GM21737 (cell line): ENCODE data around the gene SLC7A11.
A peak's percentile ranks its signal among the peaks of the same experiment; 100 is the strongest.

Experiments
- ATAC-seq: cut with Tn5 transposase; IDR thresholded peaks from one replicate; pipeline ENCODE4 v1.9.1; 2021; ENCODE audit warnings: mild to moderate bottlenecking, moderate library complexity; ENCODE audit not compliant: unreplicated experiment

Gene SLC7A11

DNA sequence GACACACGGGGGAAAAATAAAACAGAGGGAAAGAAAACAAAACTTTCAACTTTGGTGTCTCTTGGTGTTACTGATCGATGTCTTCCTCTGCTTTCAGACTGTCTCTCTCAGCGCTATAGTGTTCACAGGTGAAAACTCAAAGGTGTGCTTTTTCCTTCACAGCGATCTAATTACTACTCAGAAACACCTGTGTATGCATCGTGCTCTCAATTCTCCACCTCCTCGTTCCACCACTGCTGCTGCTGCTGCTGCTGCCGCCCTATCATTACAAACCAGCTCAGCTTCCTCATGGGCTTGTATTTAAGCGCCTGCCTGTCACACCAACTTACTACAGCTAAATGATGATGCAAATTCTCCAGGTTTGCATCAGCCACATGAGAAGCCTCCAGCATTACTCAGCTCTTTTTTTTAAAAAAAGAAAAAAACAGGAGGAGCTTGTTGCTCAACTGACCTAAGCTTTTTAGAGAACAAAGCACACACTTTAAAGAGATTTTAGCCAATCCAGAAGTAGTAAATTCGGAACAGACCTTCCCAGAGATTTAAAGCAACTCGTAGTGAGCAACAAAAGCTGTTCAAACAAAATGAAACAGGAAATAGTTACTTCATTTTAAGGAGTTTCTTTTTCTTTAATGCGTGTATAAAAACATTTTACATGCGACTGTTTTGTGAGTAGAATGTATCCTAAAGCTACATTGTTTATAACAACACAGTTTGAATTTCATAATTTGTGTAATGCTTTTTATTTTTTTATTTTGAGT lies at the start of gene SLC7A11:
Gene SLC7A11 (minus strand): TSS at position 274 of the 758 bp plus-strand sequence. CDS start 280 bp downstream, outside the sequence.
- ATAC-seq, result peak; percentile 97

DNA sequence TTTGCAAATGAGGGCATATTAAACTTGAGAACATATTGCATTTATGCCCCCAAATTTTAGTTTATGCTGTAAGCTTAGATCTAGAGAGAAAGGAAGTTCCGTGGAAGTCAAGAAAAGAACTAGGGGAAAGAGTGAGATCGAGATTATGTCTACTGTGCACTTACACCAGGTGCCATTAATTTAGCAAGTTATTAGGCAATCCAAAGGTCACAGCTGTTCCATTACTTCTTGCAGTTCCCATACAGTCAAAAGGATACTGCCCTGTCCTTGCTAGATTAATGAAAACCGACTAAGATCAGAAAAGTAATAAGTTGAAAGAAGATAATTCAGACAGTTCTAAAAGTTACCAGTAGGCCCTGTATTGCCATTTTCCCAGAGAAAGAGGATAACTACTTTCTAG lies 49.3 kb upstream of the SLC7A11 start:
- no peak for ATAC-seq

DNA sequence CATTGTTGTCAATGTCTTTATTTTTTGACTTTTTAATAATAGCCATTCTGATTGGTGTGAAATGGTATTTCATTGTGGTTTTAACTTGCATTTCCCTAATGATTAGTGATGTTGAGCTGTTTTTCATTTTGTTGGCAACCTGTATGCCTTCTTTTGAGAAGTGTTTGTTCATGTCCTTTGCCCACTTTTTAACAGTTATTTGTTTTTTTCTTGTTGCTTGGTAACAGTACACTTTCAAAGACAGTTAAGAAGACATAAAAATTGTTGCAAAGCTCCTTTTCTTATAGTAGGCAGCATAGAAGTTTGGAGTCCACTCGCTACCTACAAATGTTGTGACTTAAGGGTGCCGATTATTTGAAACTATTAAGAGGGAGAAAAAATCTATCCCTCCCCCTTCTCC lies 48.7 kb upstream of the SLC7A11 start:
- ATAC-seq, result no peak

DNA sequence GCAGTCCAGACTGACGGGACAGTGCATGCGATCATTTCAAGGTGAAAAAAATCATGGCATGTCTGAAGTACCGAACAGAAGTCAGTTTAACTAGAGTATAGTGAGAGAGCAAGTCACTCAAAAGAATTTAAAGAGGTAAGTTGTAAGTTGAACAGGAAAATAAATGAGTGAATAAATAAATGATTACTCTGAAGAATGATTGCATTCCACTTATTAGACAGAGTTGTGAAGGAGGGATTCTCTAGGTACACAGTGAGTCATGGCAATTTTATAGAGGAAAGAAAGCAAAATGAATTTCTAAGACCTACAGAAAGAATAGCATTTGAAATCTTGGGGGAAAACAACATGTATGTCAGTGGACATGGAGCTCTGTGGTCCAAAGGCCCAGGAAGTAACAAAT lies 37.1 kb upstream of the SLC7A11 start:
- no peak for ATAC-seq

DNA sequence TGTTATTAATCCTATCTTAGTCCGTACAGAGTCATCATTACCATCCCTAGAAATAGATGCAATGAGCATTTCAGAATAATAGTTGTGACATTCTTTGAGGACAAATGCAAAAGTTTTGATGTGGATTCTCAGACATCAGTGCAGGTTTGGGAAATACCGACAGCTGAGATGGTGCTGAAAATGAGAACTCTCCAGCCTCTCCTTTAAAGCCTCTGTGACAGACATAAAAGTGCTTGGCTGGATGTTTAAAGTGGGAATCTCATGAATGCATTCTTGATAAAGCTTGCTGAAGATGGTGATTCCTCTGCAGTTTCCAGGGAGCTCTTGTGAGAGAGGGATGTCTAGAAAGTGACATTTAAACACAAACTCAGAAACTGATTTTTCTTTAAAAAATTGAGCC lies 35.0 kb upstream of the SLC7A11 start:
- no peak for ATAC-seq

DNA sequence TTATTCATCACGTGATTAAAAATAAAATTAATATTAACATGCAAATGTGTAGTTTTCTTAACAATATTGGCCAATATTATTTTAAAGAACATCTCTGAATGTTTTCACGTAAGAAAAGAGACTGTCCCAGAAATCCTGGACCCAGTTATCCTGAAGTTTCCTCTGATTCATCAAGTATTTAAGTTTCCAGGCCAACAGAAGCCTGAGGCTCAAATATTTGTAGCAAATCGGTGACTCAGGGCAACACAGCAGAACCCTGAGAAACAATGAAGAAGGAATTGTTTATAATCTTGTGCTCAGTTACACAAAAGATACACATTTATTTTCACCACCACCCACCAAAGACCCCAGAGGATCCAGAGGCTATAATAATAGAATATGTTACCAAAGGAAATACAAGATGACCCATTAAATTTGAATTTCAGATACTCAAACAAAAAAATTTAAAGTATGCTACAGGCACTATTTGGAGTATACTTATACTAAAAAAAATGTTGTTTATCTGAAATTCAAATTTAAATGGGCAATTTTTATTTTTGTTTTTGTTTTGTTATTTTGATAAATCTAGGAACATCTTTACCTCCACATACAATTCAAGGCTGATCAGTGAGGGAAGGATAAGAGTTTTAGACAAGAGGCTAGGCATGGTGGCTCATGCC lies 33.9 kb upstream of the SLC7A11 start:
- no peak for ATAC-seq

DNA sequence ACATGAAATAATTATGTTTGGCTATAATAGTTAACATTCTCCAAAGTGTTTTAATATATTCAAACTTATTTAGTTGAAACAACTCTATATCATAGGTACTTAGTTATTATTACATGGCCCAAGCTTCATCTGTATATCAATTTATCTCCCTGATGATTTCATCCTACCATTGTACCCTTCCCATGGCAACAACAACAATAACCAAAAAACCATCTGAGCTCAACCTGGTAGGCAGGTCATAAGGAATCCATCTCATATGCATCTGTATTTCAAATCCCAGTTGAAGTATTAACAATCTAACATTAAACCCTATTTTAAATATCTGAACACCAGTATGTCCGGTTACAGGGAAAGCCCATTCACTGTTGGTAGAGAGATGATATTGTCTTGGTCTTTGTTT lies 33.1 kb upstream of the SLC7A11 start:
- no peak for ATAC-seq

DNA sequence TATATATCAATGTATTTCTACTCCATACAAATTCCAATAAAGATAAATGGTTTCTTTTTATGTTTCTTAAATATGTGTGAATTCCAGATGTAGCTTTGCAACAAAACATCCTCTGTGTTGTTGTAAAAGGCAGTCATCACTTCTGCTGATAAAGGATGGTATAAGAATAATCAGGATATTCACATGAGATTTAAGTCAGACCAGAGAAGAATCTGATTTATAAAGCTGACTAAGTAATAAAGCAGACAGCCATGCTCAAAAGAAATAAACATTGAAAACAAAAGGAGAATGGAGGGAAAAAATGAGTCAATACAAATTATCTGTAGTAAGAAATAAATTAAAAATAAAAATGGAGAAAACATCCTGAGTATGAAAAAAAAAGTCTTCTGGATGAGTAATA lies 27.0 kb upstream of the SLC7A11 start:
- ATAC-seq, result no peak

DNA sequence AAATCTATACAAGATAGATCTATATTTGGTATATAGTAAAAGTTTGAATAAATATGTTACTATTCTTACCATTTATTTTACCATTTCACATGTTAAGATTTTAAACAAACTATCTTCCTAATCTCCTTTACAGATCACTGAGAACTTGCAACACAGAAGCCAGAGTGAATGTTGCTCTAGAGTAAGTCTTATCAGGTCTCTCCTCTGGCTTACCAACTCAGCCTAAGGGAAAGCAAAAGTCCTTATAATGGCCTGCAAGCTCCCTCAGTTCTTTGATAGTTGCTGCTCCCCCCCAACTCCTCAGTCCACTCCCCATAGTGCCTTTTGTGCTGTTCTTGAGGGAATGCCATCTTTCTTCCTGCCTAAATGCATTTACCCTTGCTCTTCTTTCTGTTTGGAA lies 25.7 kb upstream of the SLC7A11 start:
- no peak for ATAC-seq

DNA sequence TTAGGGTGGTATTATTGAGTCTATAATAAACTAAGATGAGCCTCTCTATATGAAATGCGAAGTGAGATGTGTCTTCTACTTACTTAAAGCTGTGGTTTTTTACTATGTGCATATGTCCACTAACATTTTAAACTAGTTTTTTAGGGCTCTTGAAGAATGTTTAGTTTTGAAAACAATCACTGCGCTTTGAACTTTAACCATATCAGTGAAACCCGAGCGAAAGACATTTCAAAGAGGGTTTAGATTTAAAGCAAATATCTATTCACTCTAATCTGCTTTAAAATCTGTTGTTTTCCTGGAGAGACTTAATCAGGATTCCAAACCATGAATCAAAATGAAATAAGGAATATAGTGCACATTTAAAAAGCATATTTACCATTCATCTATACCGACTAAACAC lies 24.8 kb upstream of the SLC7A11 start:
- no peak for ATAC-seq

DNA sequence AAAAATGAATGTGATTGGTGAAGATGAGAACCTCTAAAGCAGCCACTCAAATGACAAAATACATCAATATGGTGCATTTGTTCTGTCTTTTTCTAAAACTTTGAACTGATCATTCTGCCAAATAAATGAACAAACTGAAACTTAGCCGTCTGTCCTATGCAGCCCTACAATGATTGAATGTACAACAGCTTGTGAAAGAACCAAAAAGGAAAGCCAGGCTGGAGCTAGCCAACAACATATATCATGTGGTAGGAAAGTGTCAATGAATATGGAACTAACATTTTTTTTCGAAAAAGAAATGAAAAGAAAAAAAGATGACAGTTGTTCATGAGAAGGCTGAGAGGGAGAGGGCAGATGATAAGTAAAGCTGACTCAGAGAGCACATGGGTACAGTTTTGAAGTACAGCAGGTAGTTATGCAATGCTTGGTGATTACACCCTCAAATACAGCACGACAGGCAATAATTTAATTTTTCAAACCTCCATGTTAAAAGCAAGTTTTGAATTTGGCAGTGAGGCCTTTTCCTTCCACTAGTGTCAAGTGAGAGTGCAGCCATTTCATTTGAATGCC lies 21.2 kb upstream of the SLC7A11 start:
- no peak for ATAC-seq

DNA sequence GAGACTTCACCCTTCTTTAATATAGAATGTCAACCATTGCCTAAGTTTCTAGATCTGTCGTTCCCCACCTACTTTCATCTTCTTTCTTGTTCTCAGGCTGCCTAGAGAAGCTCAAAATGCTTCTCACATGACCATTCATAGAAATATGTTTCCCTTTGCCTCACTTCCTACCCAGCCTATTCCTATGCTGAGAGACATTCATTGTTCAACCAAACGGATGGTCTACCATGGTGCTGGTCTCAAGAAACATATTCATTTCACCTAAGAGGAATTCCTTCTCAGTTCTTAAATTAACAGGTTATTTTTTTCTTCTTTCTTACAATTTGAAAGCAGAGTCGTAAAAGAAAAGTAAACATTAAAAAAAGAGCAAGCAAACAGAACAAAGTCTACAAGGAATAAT lies 20.3 kb upstream of the SLC7A11 start:
- ATAC-seq, result no peak

DNA sequence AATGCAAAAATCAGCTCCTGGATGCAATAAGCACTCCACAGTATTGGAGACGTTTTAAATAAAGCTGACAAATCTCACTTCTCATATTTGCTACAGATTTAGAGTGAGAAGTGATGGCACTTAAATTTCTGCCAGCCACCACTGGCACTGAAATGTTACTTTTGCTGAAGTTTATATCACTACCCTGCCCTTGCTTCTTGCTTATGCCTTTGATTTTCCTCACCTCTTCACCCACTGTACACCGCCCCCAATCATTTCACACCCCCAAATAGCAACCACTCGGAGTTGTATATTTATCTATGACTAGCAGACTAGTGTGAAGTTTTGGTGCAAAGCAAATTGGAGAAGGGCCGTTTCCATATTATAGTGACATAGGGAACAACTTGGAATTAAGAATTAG lies 19.9 kb upstream of the SLC7A11 start:
- no peak for ATAC-seq

DNA sequence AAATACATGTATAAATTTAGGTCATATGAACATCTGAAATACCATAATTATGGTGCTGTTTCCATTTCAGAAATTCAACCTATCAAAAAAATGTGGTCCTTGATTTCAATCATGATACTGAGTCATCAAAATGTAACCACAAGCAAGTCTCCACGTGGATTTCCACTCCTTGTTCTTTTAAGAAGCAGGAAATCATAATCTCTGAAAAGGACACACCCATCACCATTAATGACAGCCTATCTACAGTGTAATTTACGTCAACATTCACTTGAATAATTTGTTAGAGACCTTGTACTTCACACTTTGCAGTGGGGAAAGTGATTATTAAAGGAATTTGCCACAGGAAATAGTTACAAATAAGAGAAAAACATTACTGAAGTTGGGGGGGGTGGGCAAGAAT lies 17.7 kb upstream of the SLC7A11 start:
- no peak for ATAC-seq

DNA sequence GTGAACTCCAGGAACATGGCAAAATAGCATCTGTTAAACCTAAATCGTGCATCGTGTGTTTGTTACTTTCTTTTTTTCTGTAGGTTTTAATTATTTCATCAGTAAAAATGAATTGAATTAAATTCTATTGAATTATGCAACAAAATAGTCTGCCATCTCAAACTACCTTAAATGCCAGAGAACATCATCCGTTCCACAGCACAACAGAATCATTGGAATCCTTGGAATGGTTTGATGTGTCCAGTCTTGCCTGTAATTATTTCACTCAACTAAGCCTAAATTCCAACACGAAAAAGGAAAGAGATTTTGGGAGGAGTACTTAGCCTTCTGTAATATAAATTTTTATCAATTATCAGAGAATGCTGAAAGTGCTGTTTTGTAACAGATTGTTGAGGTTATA lies 17.1 kb upstream of the SLC7A11 start:
- no peak for ATAC-seq

DNA sequence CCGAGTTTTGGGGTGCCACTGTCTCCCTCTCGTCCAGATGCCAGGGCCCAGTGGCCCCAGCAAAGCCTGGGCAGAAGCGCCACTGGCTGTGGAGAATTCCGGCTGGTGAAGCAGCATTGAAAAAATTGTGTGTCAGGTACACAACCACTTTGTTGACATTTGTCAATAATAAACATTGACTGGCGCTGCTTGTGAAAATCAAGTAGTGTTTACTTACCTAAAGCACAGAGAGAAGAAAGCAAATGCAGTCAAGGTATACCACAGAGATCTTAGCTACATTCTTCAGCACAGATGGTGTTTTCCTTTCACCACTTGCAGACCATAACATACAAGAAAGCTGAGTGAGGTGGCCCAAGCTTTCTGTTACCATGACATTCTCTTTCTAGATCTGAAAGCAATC lies 14.5 kb upstream of the SLC7A11 start:
- ATAC-seq, result no peak

DNA sequence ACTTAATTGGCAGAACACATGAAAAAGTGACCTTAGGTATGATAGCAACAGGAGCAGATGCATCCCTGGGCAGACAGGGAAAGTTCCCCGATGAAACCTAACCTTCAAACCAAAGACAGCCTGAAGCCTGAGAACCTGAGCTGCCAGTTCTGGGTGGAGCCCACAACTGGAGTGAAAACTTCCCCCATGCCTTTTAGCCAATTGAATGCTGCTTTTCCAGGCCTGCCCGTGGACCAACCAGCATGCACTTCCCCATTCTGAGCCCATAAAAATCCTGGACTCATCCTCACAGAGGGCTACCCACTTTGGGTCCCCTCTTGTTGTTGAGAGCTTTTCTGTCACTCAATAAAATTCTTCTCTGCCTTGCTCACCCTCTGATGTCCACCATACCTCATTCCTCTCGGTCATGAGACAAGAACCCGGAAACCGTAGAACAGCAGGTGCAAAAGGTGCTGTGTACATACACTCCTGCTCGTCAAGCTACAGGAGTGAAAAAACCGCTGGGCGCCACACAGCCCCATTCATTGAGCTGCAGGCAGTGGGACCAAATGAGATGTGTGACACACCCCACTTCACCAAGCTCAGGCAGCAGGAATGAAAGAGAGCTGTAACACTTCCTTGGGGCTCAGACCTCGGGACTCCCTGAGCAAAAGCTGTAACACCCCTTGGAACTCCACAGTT lies 13.9 kb upstream of the SLC7A11 start:
- ATAC-seq, result no peak

DNA sequence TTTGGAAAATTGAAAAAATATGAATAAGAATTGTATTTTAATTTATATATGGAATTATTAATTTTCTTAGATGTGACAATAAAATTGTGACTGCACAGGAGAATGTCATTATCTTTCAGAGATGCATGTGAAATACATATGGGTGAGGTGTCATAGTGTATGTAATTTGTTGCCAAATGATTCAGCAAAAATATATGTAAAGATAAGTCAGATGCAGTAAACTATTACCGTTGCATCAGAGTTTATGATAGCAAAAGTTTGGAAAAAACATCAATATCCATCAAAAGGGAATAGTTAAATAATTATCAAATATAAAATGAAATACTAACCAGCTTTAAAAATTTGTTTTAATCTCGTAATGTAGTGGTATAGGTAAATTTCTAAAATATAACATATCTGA lies 10.4 kb upstream of the SLC7A11 start:
- no peak for ATAC-seq

DNA sequence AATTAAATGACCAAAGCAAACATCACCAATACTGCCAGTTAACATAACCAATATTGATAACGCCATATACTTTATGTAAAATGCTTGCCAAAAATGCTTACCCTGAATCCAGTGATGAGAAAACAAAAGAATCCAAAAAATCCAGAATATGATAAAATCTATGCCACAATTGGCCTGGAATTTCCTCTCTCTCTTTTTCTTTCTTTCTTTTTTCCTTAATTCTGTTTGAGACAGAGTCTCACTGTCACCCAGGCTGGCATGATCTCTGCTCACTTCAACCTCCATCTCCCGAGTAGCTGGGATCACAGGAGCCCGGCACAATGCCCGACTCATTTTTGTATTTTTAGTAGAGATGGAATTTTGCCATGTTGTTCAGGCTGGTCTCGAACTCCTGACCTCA lies 9.8 kb upstream of the SLC7A11 start:
- ATAC-seq, result no peak

DNA sequence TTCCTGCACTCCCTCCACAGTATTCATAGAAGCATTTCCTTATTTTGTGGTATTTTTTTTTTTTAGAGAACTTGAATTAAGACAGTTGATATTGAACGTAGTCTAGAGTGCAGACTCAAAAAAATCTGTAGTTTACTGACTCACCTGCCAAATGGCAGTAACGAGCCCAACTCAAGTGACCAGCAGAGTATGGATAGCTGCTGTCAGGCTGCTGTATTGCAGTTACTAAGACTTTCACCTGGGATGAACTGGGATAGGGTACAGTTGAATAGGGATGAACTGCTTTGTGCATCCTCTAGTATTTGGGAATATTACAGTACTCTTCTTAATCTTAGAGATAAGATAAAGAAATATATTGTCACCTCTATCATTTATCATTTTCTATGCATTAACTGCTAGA lies 7.0 kb upstream of the SLC7A11 start:
- ATAC-seq, result no peak

DNA sequence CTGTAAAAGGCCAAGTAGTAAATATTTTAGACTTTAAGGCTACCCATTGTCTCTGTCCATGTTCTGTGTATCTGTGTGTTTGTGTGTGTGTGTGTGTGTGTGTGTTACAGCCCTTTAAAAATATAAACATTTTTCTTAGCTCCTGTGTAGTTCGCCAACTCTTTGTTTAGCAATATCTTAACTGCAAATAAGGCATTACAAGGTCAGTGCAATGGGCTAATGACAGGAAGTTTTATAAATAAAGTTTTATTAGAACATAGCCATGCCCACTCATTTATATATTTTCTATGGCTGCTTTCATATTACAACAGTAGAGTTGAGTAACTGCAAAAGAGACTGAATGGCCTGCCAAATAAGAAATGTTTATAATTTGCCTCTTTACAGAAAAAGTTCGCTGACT lies 5.9 kb upstream of the SLC7A11 start:
- no peak for ATAC-seq

DNA sequence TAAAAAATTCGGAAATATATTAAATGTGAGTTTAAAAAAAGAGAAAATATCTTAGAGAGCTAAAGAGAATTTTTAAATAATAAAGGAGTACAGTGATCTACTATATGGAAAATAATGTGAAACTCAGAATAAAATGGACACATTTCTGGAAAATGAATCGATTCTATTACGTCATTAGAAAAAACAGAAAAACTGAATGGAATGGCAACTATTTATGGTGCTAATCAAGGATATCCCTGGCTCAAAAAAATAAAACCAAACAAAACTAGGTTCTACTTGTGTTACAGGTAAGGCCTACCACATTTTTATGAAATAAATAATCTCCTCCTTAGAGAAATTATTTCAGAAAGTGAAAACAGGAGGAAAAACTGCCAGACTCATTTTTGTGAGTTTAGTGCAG lies 5.5 kb upstream of the SLC7A11 start:
- ATAC-seq, result no peak
